ENCODE measurements around the gene SEL1L.

DNA sequence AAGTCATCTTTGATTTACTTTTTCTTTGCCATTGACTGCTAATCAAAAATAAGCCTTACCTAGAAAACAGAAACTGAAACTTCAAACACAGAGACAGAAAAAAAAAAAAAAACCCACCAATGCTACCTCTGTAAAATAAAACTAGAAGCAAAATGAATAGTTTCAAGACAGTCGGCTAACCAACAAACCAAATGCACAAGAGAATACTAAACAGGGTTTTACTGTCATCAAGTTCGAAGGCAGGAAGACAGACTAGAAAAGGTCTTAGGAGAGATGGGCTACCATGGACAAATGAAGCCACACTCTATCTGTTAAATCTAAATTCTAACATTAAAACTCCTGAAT, 59.5 kb downstream of the SEL1L start:
- no peak for TF ChIP-seq POLR2A (IDR thresholded peaks at IDR 0.05; ENCODE audit: low read depth, low read length)
- TF ChIP-seq, protein P1, sequence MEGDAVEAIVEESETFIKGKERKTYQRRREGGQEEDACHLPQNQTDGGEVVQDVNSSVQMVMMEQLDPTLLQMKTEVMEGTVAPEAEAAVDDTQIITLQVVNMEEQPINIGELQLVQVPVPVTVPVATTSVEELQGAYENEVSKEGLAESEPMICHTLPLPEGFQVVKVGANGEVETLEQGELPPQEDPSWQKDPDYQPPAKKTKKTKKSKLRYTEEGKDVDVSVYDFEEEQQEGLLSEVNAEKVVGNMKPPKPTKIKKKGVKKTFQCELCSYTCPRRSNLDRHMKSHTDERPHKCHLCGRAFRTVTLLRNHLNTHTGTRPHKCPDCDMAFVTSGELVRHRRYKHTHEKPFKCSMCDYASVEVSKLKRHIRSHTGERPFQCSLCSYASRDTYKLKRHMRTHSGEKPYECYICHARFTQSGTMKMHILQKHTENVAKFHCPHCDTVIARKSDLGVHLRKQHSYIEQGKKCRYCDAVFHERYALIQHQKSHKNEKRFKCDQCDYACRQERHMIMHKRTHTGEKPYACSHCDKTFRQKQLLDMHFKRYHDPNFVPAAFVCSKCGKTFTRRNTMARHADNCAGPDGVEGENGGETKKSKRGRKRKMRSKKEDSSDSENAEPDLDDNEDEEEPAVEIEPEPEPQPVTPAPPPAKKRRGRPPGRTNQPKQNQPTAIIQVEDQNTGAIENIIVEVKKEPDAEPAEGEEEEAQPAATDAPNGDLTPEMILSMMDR (IDR thresholded peaks at IDR 0.05; ENCODE audit: extremely low read depth in 1 of 2, insufficient read depth in 1 of 2, low read depth in 1 of 2, low read length in 2 of 2), result no peak
- no peak for TF ChIP-seq JUN (IDR thresholded peaks at IDR 0.05; ENCODE audit: borderline replicate concordance, insufficient read depth, insufficient read length, low read depth)
- TF ChIP-seq EZH2 (IDR thresholded peaks at IDR 0.05; ENCODE audit: borderline replicate concordance, low read depth, low read length, severe bottlenecking), result no peak
- TF ChIP-seq, protein P2, sequence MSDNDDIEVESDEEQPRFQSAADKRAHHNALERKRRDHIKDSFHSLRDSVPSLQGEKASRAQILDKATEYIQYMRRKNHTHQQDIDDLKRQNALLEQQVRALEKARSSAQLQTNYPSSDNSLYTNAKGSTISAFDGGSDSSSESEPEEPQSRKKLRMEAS (IDR thresholded peaks at IDR 0.05; ENCODE audit: insufficient read depth, insufficient read length), result no peak
- TF ChIP-seq GATA2 (IDR thresholded peaks at IDR 0.05; ENCODE audit: insufficient read depth, insufficient read length, low read depth, low read length), result no peak
- no peak for TF ChIP-seq POLR2AphosphoS5 (IDR thresholded peaks at IDR 0.05; ENCODE audit: insufficient read depth, low read depth, low read length)
- no peak for TF ChIP-seq MYC (IDR thresholded peaks at IDR 0.05; ENCODE audit: low read depth, low read length)

Measured in endothelial cell of umbilical vein (primary cell).